CD4-positive, alpha-beta T cell treated with Interleukin-2 at 100 ng/mL for 4 hours (primary cell): ENCODE data around the gene CAPN13.
A peak's percentile ranks its signal among the peaks of the same experiment; 100 is the strongest.

ENCODE experiments used
- DNase-seq: peaks from one replicate; pipeline ENCODE4 v3.0.0-alpha.2; 2020; ENCODE audit warnings: low spot score

The CAPN13 gene

DNA sequence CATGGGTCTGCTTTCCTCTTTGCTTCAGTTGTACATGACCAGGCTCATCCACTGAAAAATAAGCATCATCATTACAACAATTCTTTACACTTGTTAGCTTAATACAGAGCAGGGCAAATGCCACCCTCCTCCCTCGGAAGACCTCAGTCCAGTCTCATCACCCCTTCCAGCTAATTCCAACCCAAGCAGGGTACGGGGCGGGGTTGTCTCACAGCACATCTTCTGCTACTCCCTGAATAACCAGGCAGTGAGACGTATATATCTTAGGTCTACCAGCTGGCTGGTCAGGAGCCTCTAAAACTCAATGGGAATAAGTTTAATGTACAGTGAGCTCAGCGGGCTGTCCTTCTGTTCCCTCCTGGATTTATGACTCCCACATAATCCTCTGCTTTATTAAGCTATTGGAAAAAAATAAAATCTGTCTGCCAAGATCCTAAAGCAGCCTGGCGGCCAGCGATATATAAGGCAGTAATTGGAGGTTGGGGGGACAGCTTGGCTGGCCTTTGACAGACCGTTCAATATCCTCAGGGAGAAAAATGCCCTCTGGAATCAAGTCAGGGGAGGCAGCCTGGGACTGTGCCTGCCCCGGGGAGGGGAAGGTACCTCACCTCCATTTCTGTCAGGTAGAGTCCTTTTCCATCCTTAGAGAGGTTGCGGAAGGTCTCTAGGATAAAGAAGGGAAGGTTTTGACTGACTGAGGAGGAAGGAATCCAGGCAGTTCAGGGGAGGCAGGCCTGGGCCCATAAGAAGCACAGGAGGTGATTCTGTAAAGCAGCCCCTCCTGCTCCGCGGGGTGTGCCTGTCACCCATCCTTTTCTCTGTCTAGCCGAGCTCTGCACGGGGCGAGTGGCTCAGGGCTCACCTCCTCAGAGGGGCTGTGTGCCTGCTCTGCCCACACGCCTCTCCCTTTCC lies 76.3 kb downstream of the CAPN13 start:
- DNase-seq = no peak

DNA sequence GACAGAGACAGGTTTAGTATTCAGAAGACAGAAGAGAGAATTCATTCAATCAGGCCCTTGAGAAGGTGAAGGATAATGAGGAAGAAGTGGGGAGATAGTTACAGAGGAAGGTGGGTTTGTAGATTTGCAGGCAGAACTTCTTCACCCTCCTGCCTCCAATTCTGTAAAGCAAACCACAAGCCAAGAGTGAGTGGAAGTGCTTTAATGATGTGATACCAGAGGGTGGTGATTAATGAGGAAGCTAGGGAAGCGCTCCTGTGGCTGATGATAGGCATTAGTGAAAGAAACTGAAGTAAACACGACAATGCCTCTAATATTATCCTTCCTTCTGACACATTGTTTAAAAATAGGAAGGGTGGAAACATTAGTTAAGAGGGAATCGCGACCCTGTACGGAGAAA lies 78.2 kb downstream of the CAPN13 start:
- no peak for DNase-seq

DNA sequence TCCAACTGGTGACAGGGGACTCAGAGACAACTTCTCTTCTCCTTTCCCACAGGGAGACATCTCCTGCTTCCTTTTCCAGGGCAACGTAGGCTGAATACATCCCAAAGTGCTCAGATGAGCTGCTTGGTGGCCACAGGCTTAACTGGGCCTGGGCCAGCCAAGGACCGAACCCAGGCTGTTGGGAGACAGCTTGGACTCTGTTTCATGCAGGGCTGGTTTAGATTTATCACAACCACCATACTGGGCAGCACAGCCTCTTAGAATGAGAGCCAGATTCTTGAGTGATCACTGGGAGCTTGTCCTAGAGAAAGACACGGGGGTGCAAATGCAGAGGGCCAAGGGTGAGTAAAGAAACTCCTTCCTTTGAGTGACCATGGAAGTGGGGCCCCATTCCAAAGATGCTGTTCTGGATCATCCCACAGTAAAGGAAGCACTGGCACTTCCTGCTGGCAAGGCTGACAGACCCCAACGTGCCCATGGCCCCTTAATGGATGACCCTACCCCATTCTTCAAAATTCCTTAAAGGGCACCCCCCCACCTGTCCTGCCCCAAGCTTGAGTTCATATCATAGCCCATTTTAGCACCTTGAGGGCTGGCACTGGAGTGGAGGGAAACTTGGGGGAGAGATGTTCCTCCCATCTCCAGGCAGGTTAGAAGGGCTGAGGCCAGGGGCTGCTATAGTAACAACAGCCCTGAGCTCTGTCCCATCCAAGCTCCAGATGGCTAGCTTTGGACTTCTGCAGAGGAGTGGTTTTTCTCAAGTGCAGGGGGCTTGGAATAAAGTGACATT lies 84.1 kb downstream of the CAPN13 start:
- DNase-seq = no peak

DNA sequence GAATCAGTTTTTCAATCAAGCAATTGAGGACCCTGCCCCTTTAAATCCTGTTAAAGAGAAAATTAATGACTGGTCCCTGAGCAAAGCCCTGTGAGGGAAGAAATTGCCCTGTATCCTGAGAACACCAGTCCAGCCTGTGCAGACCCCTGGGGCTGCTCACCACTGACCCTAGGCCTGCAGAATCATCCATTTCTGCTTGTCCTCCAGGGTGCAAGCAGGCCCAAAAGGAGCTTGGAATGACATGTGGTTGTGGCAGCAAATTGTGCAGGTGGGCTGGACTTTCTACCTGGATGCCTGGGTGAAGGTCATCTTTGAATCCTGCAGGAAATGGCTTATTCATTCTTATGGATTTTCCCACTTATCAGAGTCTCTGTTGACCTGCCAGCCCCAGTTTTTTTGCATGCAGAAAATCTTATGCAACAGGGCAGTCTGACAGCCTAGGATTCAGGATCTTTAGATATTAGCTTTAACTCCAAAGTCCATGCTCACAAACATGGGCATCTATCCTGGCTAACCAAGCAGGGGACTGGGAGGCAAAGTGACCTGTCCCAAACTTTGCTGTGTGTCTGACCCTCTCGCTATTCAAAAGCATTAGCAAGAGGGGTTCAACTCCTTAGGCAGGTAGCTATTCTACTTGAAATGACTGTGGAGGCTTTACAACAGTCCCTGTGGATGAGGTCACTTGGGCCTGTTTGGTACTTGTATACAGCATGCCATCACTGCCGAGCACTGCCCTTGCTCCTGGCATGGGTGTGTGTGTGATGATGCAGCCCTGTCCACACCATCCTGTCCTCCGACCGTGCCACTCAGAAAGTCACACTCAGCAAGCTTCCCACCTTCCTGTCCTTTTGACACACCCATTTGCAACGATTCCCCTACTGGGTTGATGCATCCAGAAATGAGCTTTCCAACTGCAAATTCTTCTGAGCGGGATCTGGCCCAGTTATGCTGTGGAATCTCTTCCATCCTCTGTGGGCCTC lies 85.3 kb downstream of the CAPN13 start:
- no peak for DNase-seq

DNA sequence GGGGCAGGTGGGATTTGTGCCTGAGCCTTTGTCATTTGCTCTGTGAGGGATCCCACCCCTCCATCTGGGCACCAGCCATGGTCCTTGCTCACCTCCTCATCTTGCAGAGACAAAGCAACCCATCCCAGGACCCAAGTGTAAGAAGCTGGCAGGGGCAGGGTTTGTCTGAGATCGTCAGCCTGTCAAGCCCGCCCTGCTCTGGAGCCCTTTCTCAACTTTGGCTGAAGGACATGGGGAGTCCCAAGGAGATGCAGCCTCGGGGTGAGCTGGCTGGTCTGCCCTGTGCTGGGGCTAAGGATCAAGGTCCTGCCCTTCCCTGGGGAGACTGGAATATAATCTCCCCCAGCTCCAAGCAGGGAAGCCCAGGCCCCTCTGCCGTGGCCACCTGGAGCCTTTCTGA lies 86.0 kb downstream of the CAPN13 start:
- no peak for DNase-seq

DNA sequence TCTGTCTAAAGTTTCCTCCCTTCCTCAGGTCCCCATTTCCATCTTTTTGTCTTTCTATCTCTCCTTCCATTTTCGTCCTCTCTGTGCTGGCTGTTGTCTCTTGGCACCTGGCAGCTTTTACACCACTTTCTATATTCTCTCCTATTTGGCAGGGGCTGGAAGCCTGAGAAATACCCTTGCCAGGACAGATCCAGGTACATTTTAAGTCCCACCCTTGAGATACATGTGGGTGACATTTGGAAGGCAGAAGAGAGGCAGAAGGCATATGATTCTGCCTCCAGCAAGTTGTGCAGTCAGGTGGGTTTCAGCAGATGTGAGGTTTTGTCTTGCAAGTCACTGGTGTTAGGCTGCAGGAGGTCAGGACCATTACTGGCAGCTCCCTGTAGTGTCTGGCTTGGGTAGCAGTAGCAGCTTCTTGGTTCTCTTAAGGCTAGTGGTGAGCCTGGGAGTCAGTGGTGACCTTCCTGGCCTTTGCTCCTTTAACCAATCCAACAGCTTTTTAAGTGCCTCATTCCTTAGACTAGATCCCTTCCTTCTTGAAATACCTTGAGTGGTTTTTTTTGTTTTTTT lies 90.1 kb downstream of the CAPN13 start:
- DNase-seq = no peak

DNA sequence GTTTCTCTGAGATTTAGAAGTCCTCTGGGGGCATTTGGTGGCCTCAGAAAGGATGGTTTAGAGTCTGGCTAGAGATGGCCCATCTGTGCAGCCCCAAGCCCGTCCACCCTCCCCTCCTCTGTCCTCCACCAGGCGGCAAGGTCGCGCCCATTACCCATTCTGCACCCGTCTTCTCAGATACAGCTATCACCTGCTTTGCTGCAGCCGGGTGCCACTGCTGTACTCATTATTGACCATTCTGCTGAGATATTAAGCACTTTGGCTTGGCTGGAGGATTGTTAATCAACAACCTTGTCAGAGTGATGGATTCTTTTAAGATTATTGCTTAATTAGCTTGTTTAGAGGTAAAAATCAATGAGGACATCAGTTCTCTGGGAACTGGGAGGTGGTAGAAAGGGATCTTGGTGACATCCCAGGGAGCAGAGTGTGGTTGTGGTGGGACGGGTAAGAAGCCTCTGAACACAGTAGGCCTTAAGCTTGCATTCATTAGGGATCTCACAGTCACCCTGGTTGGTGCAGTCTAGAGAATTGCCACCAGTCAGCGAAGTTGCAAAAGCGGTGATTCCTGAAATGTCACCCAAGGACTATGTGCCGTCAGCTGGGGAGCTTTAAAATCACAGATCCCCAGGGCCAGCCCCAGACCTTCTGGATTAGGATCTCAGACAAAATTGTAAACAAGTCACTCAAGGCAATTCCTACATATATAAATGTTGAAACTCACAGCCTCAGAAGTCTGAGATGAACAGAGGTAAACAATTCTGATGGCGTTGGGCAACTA lies 90.9 kb downstream of the CAPN13 start:
- DNase-seq = no peak

DNA sequence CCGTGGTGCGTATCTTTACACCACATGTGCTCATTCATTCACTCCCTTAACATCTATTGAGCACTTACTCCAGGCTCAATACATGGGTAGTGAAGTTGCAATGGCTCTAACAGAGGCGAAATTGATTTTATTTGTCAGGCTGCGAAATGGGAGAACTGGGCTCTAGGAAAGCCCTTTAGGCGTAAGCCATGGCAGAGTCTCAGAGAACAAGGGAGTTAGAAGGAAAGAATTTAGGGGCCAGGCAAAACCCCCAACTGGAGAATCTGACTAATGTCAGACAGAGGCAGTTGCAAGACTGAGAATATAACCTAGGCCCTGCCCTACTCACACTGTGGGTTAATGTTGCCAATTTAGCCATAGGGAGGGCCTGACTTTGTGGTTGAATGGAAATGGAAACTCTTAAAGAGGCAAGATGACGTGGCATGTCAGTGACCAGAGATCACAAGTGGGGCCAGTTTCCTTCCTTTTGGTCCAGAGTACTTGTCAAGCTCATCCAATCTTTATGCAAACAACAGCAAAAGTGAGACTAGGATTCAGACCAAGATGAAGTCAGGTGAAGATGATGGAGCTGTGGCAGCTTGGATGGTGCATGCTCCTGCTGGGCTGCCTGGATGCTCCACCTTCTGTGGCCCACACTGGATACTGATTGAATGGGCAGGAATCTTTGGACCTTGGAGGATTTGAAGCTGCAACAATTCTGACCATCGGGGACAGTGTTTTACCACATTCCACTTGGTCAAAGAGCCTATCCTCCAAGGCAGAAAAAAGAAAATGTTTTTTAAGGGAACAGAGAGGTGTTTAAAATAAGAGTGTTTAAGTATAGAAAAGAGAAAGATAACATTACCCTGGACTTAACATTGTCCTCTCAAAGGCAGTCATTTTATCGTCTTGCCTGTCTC lies 92.2 kb downstream of the CAPN13 start:
- no peak for DNase-seq

DNA sequence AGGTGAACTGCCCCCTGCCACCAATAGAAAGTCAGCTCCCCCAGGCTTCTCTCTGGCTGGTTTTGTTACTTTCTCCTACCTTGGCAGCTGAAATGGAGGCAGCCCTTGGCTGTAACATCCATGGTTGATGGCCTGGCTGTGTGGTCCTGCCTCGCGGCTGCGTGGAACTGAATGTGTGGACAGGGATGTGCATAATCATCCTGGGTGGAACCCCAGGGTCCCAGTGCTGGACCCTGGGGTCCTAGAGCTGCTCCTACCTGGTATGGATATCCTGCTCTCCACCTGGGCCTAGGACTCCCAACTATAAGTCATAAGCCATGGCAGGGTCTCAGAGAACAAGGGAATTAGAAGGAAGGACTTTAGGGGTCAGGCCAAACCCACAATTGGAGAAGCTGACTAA lies 93.5 kb downstream of the CAPN13 start:
- no peak for DNase-seq

DNA sequence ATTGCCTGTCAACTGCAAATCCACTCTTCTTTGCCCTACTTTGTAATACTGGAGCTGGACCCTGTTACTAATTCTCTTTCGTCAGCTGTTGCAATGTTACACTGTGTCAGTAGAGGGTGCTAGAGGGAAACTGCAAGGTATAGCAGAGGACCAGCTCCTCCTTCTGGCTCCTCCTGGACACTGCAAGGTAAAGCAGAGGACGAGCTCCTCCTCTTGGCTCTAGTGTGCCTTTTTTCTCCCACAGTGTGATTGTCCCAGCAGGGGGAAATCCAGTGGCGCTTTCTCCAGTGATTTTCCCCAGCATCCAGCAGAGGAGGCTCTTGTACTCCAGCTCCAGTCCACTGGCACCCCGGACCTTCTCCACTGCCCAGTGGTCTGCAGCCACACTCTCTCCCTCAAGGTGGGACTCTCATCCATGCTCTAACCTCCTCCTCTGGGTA lies 95.6 kb downstream of the CAPN13 start:
- DNase-seq = peak; percentile 92

DNA sequence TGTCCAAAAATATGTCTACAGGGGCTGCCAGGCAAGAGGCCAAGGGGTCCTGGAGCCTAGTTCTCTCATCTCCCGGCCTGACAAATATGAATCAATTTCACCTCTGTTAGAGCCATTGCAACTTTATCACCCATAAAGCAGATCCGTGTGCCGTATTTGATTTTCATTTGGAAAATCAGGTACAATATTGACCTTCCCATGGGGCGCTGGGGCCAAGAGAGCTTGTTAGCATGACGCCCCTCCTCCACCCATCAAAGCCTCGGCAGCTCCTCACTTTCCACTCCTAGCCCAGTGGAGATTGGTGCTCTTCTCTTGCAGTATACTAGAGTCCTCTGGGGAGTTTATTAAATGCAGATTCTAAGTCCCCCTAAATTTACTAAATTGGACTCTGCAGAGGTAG lies 96.8 kb downstream of the CAPN13 start:
- no peak for DNase-seq

DNA sequence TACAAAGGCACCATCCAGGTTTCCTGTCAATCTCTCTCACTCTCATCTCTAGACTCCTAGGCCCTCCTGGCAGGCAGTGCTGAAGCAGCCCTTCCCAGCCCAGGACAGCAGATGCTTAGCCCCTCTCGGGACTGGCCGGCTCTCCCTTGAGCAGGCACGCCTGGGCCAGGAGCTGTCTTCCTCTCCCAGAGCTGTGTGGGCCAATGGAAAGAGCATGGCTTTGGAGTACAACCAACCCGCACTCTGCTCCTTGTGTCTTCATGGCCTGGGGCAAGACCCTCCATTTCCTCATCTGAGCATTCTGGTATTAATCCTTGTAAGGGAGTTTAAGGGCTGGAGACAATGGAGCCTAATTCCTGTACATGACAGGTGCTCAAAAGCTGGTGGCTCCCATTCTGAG lies 97.2 kb downstream of the CAPN13 start:
- DNase-seq = no peak

DNA sequence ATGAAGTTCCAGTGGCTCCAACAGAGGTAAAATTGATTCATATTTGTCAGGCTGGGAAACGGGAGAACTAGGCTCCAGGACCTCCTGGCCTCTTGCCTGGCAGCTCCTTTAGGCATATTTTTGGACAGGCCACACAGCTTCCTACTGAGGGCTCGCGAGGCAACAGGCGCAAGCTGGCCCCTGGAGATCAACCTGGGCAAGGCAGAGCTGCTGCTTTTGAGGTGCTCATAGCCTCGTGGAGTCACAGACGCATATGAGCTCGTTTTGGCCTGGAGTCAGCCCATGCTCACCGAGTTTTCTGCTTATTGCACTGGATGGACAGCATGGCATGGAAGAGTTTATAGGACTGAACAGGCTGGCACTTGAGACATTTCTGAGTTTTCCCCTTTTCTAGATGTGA lies 97.7 kb downstream of the CAPN13 start:
- DNase-seq = no peak

DNA sequence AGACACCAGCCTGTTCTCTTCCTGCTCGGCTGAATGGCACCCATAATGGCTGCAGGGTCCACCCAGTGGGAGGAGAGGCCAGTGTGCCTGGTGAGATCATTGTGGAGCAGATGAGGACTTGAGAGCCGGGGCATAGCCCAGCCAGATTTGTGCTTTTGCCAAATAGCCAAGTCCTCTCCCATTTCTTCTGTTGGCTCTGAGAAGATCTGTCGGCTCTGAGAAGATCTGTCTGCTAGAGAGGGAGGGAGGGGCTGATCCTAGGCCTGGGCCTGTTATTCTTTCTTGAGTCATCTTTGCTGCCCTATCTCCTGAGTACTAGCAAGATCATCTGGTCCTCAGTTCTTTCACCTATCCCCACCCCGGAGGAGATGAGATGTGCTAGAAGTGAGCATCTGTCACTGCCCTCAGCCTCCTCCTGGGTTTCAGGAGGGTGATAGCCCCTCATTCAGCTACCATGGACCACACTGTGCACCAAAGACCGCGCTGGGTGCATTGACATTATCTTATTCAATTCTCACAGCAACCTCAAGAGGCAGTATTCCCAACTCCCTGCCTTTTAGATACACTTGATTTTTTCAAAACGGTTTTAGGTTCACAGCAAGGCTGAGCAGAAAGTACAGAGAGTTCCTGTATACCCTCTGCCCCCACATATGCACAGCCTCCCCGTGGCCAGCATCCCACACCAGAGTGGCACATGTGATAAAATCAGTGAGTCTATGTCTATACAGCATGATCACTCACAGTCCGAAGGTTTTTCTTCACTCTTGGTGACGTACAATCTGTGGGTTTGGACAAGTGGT lies 98.6 kb downstream of the CAPN13 start:
- DNase-seq = no peak

DNA sequence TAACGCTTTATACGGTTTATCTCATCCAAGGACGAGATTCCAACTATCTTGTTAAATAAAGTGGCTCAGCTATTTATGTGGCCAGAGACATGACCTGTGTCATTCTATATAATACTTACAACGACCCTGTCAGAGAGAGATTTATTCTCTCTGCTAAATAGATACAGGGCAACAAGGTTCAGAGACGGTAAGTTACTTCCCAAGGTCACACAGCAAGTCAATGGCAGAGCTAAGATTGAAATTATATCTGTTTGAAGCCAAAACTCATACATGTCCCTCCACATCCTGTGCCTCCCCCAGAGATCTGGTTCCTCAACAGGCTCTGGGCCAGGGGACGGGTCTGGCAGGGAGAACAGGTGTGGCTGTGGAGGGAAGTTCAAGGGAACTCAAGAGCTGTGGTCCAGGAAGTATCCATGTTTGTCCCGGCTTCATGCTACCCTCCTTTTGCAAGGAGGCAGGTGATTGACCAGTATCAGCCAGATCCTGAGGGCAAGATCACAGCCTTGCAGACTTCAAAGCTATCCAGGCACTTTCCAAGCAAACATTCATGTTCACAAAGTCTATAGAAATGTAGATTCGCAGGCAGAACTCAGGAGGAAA lies 99.8 kb downstream of the CAPN13 start:
- DNase-seq = no peak

DNA sequence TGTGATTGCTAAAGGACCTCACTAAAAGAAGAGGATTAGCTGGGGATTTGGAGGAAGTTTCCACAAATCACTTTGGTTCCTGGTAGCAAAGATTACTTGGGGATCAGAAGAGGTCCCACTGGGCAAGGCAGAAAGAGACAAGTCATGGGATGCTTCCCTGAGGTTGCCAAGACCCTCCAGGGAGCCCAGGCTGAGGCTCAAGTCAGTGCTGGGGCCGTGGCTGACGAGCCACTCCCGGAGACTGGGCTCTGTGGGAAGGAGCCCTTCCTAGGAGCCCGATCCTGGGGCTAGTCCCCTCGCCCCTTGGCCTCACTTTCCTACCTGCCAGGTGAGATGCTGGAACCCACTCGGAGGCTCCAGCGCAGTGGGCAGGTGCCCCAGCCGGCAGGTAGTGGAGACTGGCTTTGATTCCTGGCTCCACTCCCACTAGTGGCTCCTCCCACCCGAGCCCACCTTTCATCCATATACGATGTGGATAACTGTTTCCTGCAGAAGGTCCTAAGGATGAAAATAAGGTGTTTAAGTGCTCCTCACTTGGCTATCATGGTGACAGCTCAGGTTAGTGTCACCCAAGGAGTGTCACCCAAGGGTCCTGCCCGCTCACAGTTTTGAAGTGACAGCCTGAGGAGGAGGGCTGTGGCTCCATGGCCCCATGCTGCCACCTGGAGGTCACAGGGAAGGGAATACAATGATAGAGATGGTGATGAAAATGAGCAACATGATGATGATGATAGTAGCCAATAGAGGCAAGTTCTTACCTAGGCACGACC lies 100.5 kb downstream of the CAPN13 start:
- peak; percentile 72 for DNase-seq

DNA sequence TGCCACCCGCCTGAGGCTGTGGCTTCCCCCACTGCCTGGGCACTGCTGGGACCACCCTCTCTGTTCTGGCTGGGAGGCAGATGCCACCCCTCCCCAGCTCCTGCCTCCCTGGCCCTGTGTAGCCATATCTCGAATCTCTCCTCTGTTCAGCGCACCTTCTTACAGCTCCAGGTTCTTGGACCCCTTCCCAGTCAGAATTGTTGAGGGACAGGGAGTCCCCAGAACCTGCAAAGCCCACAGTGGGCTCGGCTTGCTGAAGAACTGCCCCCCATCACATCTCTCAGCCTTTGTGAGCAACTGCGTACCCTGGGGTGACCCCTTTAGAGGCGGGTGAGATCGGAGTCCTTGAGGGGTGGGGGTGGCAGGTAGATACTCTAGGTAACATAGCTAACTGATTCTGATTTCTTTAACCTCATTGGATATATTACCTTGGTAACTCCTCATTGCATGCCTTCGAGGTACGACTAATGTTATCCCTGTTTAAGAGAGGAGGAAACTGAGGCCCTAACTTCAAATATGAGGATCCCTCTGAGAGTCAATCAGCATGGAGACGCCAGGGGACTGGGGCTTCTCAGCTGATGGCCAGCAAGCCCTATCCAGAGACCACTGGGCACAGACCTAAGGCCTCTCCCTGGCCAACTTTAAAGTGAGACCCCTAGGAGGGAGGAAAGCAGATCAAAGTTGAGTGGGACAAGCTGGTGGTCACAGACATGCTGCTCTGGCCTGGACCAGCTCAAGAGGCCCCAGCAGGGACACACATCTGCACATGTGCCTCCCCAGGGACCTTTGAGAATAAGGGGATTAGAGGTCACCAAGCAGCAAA lies 101.3 kb downstream of the CAPN13 start:
- no peak for DNase-seq
